HepG2 (cell line): ENCODE results near the gene GRM4. TPM values are rescaled to one million over a fixed set of nuclear protein-coding genes. Genes with fewer than 3 reads are reported as not detected.

Experiments
- ATAC-seq: fragments of 200-7000 bp; cut with Tn5 transposase; 3 replicates; pipeline ENCODE4 v1.9.1; 2020; ENCODE audit warnings: mild to moderate bottlenecking, moderate library complexity
- BruUV-seq: library from RNA; stranded (reverse); fragments of 400-500 nt; replicated peaks from 2 replicates; lab custom pipeline; 2021; lab: Mats Ljungman, UMichigan
- CTCF ChIA-PET: fragments of 300-600 bp; formaldehyde crosslinking; extraction: SDS; loops from one replicate; lab custom pipeline; 2021; ENCODE audit warnings: low total read pairs, inconsistent platforms, low intra/inter-chr PET ratio; lab: Yijun Ruan, JAX
- POLR2A ChIA-PET: fragments of 350-600 bp; sonication (Branson Sonifier 250); formaldehyde crosslinking; loops from one replicate; lab custom pipeline; 2020; ENCODE audit warnings: antibody characterized with exemption, inconsistent platforms; lab: Yijun Ruan, JAX
- DNase-seq: peaks from one replicate; pipeline ENCODE4 v3.0.0-alpha.2; 2015; ENCODE audit warnings: low spot score
- FAIRE-seq: peaks from 3 replicates; lab custom pipeline; 2011; peaks lifted over from hg19 to GRCh38; lab: Jason Lieb, UNC
- H2AFZ ChIP-seq: one replicate; pipeline ENCODE4 v1.6.1; 2011; ENCODE audit warnings: low read length, inconsistent platforms
- H3K27ac ChIP-seq: fragments of 300-600 bp; 3 replicates; pipeline ENCODE4 v1.8.0; 2011; ENCODE audit warnings: mixed run types, mild to moderate bottlenecking, mixed read lengths, low read length, inconsistent platforms; ENCODE audit not compliant: insufficient read depth; ENCODE audit errors: extremely low read length
- H3K27me3 ChIP-seq, 2 experiments: fragments of 200-600 bp in 1 of 2; 2 replicates in 1 of 2; 3 replicates in 1 of 2; pipeline versions ENCODE4 v1.6.0 to v1.8.0; 2011; ENCODE audit warnings: low read length in 2 of 2, mild to moderate bottlenecking in 2 of 2, moderate library complexity in 2 of 2, inconsistent platforms in 1 of 2; ENCODE audit not compliant: insufficient read depth in 2 of 2, control insufficient read depth in 1 of 2
- H3K36me3 ChIP-seq, 2 experiments: fragments of 200-600 bp in 1 of 2; replicated peaks in 1 of 2; 2 replicates in 1 of 2; 3 replicates in 1 of 2; pipeline versions ENCODE4 v1.5.1 to v1.8.0; 2011; ENCODE audit warnings: low read length in 2 of 2, inconsistent platforms in 1 of 2; ENCODE audit not compliant: insufficient read depth in 2 of 2, control insufficient read depth in 1 of 2
- H3K4me1 ChIP-seq: 2 replicates; pipeline ENCODE4 v1.5.1; 2012; ENCODE audit warnings: low read length, inconsistent platforms; ENCODE audit not compliant: insufficient read depth
- H3K4me2 ChIP-seq: 2 replicates; pipeline ENCODE4 v1.6.0; 2011; ENCODE audit warnings: low read depth, low read length, inconsistent platforms
- H3K4me3 ChIP-seq, 3 experiments: fragments of 200-600 bp in 1 of 3; sonication (generic), shearing (Covaris generic) in 1 of 3; replicated peaks in 1 of 3; 2 replicates each; pipeline ENCODE4 v1.5.1; 2011 to 2016; ENCODE audit warnings: low read length in 3 of 3, inconsistent platforms in 2 of 3, low read depth in 2 of 3, mild to moderate bottlenecking in 2 of 3, control low read depth in 1 of 3, mixed read lengths in 1 of 3; ENCODE audit not compliant: insufficient read depth in 1 of 3
- H3K79me2 ChIP-seq: one replicate; pipeline ENCODE4 v1.6.1; 2011; ENCODE audit warnings: low read length, inconsistent platforms; ENCODE audit not compliant: insufficient read depth
- H3K9ac ChIP-seq: 2 replicates; pipeline ENCODE4 v1.6.0; 2011; ENCODE audit warnings: mild to moderate bottlenecking, low read depth, low read length, inconsistent platforms; ENCODE audit not compliant: insufficient read depth
- H3K9me3 ChIP-seq: 2 replicates; pipeline ENCODE4 v1.5.1; 2012; ENCODE audit warnings: mild to moderate bottlenecking, low read length
- H4K20me1 ChIP-seq: 2 replicates; pipeline ENCODE4 v1.6.0; 2011; ENCODE audit warnings: inconsistent platforms, mild to moderate bottlenecking, low read length, moderate library complexity; ENCODE audit not compliant: insufficient read depth
- ARID4A ChIP-seq: sonication (generic); formaldehyde crosslinking; IDR thresholded peaks from 2 replicates; pipeline ENCODE4 v1.5.0; 2020; ENCODE audit warnings: mild to moderate bottlenecking, missing genetic modification reagents, borderline replicate concordance
- CC2D1A ChIP-seq: sonication (generic); formaldehyde crosslinking; IDR thresholded peaks from 2 replicates; pipeline ENCODE4 v1.8.1; 2023; ENCODE audit warnings: mild to moderate bottlenecking, missing genetic modification reagents
- FOSL1 ChIP-seq: sonication (generic); formaldehyde crosslinking; IDR thresholded peaks from 2 replicates; pipeline ENCODE4 v1.9.0; 2021; ENCODE audit warnings: missing genetic modification reagents, borderline replicate concordance
- HIVEP1 ChIP-seq: sonication (generic); formaldehyde crosslinking; IDR thresholded peaks from 2 replicates; pipeline ENCODE4 v1.4.0; 2020; ENCODE audit warnings: mild to moderate bottlenecking, missing genetic modification reagents
- NFE2 ChIP-seq: sonication (generic); formaldehyde crosslinking; IDR thresholded peaks from 2 replicates; pipeline ENCODE4 v1.4.0; 2020; ENCODE audit warnings: missing genetic modification reagents
- RFX5 ChIP-seq: IDR thresholded peaks from 2 replicates; pipeline ENCODE4 v1.6.1; 2011; ENCODE audit warnings: low read depth, low read length, improper control_type of control experiment
- SCMH1 ChIP-seq: sonication (generic); formaldehyde crosslinking; IDR thresholded peaks from 2 replicates; pipeline ENCODE4 v1.9.0; 2021; ENCODE audit warnings: missing genetic modification reagents, mild to moderate bottlenecking, borderline replicate concordance
- ZBTB10 ChIP-seq: sonication (generic); formaldehyde crosslinking; IDR thresholded peaks from 2 replicates; pipeline ENCODE4 v1.4.0; 2020; ENCODE audit warnings: missing genetic modification reagents, borderline replicate concordance
- ZMYM2 ChIP-seq: sonication (generic); formaldehyde crosslinking; IDR thresholded peaks from 2 replicates; pipeline ENCODE4 v1.8.0; 2022; ENCODE audit warnings: mild to moderate bottlenecking, missing genetic modification reagents
- ZNF143 ChIP-seq: sonication (generic); formaldehyde crosslinking; IDR thresholded peaks from 2 replicates; pipeline ENCODE4 v1.4.0; 2020; ENCODE audit warnings: missing genetic modification reagents
- ZNF430 ChIP-seq: sonication (generic); formaldehyde crosslinking; IDR thresholded peaks from 2 replicates; pipeline ENCODE4 v1.9.0; 2021; ENCODE audit warnings: mild to moderate bottlenecking, missing genetic modification reagents
- ZNF512 ChIP-seq: sonication (generic); formaldehyde crosslinking; IDR thresholded peaks from 2 replicates; pipeline ENCODE4 v1.4.0; 2020; ENCODE audit warnings: mild to moderate bottlenecking, missing genetic modification reagents
- ZNF543 ChIP-seq: sonication (generic); formaldehyde crosslinking; IDR thresholded peaks from 2 replicates; pipeline ENCODE4 v1.4.0; 2020; ENCODE audit warnings: mild to moderate bottlenecking, missing genetic modification reagents
- ZNF572 ChIP-seq: sonication (generic); formaldehyde crosslinking; IDR thresholded peaks from 2 replicates; pipeline ENCODE4 v1.5.1; 2020; ENCODE audit warnings: mild to moderate bottlenecking, missing genetic modification reagents
- ZNF607 ChIP-seq: sonication (generic); formaldehyde crosslinking; IDR thresholded peaks from 2 replicates; pipeline ENCODE4 v1.5.1; 2020; ENCODE audit warnings: missing genetic modification reagents, mild to moderate bottlenecking, borderline replicate concordance
- WGBS: methylation state at CpG from one replicate; pipeline ENCODE4 v1.1.6; 2017; ENCODE audit warnings: low lambda C conversion rate; 5-methylcytosine and 5-hydroxymethylcytosine counted together
- in situ Hi-C: cut with HindIII; loops from 2 replicates; pipeline ENCODE4 v1.10.0; 2017; ENCODE audit warnings: low pct_unique_long_range_greater_than_20kb; ENCODE audit not compliant: extremely low pct_ligation_motif_present
- intact Hi-C: fragments of 100-400 bp; cut with micrococcal nuclease; formaldehyde crosslinking; loops from one replicate; pipeline ENCODE4 v1.10.0; 2022; ENCODE audit not compliant: unreplicated experiment
- polyA plus RNA-seq, 8 experiments: library from polyadenylated mRNA; depleted of rRNA in 3 of 8; stranded (reverse) in 7 of 8; unstranded in 1 of 8; fragments of >200 nt; fragmentation: Illumina TruSeq in 4 of 8; extraction: Trizol in 4 of 8; gene quantifications; 2 replicates each; pipeline versions ENCODE4 v1.2.1 to v1.2.3, GENCODE V29; 2011 to 2016; ENCODE audit warnings: low read depth in 4 of 8, missing spikeins in 1 of 8, mixed read lengths in 1 of 8; ENCODE audit not compliant: insufficient read depth in 1 of 8
- total RNA-seq, 5 experiments: library from RNA; depleted of rRNA; stranded (reverse); fragments of >200 nt; fragmentation: Illumina TruSeq; extraction: Trizol; gene quantifications; 2 replicates each; pipeline ENCODE4 v1.2.3, GENCODE V29; 2016; ENCODE audit warnings: low read depth in 1 of 5

The GRM4 gene
- total and polyA plus RNA-seq, 2 of the 13 experiments (the other 11 are each of a cell fraction or from before 2014, with no cell fraction given), result not detected

- Histone ChIP-seq H3K27me3 (peaks cover 3 to 25% of the 10 kb centered on the region in 2 experiments), H3K36me3 (no peaks in the 10 kb centered on the region), H3K4me2 (no peak overlapping the region), H3K4me1 (peaks cover 5% of the 10 kb centered on the region), H3K4me3 (no peak overlapping the region), H3K9me3 (peaks cover 17% of the 10 kb centered on the region), H3K79me2 (no peaks in the 10 kb centered on the region), H2AFZ (no peak overlapping the region), H3K9ac (no peak overlapping the region), H3K27ac (no peak overlapping the region), H4K20me1 (no peaks in the 10 kb centered on the region)
- ATAC-seq (no peak), FAIRE-seq (no peak), DNase-seq (no peak)
- intact Hi-C loops, result no loop called here
- WGBS, result 53% methylated on average over 3 of the region's 3 CpGs
- in situ Hi-C loops, result loop anchor here (10.0 kb wide), 1 partner anchor 394 kb away; no protein-coding TSS in a partner anchor
- BruUV-seq, result no TSS peak
- POLR2A ChIA-PET, result no interaction called here
- CTCF ChIA-PET, result no interaction called here
- no peak for TF ChIP-seq ZMYM2 (CRISPR knock-in tag)
- TF ChIP-seq CC2D1A, result no peak
- TF ChIP-seq NFE2 (CRISPR knock-in tag), result no peak
- TF ChIP-seq ZNF572 (CRISPR knock-in tag), result no peak
- TF ChIP-seq ZNF430, result no peak
- TF ChIP-seq HIVEP1 (CRISPR knock-in tag), result no peak
- TF ChIP-seq ZNF543 (CRISPR knock-in tag), result no peak
- TF ChIP-seq FOSL1 (CRISPR knock-in tag), result no peak
- no peak for TF ChIP-seq ZNF512 (CRISPR knock-in tag)
- no peak for TF ChIP-seq ARID4A
- no peak for TF ChIP-seq ZBTB10
- no peak for TF ChIP-seq SCMH1 (CRISPR knock-in tag)
- TF ChIP-seq ZNF143 (CRISPR knock-in tag), result no peak
- no peak for TF ChIP-seq ZNF607 (CRISPR knock-in tag)
- TF ChIP-seq RFX5, result no peak
These were observed 13.0 kb upstream of the GRM4 start for GRCh38 chr6:34158876-34159275.
